ENCODE results near the gene ZRSR2.
"Not testable (repeated sequence)": the region's sequence is repeated elsewhere in the genome, so short reads cannot be mapped to it uniquely, and the experiment has no call there.

Gene ZRSR2

GRCh38 chrX:15797707-15798106, 7.4 kb downstream of the ZRSR2 start:
- DNase-seq (ENCODE audit: low spot score) = no peak

GRCh38 chrX:15804563-15804962, 14.3 kb downstream of the ZRSR2 start:
- DNase-seq (ENCODE audit: low spot score) = no peak

DNA sequence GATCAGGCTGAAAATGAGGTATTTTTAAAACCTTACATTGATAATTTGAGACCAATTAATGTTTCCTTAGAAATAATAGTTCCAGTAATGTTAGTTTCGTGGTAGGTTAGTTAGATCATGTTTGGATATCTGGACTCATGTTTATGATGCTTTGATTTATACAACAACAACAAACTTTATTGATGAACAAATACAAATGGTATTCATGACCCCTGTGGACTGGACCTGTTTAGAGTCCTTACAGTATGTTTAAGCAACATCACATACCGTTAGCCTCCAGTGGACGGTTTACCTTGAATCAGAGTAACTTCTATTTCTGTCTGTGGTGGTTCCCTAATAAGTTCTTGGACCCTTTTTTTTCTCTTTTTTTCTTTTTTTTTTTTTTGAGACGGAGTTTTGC, 18.0 kb downstream of the ZRSR2 start:
- DNase-seq (ENCODE audit: low spot score) = no peak

GRCh38 chrX:15812192-15812938, 22.1 kb downstream of the ZRSR2 start:
- no peak for DNase-seq (ENCODE audit: low spot score)

DNA sequence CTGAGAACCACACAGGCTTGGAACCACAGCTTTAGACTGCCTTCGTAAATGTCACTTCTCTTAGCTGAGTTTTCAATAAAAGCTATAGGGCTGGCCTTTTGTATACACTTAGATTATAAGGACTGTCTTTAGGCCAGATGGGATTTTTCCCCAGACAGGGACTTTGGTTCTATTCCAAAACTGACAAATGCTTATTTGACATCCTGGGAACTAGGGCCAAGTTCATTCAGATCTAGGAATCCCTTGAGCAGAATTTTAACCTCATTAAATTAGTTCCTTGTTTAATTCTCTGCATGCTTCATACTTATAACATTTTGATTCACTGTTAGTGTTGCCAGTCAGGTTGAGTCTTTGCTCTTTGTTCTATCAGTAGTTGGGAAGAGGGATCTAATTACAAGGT, 23.1 kb downstream of the ZRSR2 start:
- no peak for DNase-seq (ENCODE audit: low spot score)

DNA sequence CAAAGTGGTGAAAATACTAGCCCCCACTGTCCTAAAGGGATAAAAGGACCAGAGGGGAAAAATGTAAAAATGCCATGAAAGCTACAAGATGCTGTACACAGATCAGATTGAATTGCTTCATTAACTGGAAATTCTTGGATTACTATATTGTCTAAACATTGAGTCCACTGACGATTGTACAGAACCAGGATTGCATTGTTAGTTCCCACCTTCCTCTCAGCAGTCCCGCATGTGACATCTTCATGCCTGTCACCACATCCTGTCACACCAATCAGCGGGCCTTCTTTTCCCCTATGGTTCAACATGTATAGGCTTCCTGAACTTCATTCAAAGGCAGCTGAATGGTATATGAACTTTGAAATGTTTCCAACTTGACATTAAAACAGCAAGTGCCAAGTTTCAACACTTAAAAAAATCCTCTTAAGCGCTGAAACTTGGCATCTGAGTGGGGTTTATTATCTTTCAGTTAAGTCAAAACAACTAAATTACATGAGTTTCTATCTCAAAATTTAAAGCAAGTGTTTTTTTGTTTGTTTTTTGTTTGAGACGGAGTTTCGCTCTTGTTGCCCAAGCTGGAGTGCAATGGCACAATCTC, 24.6 kb downstream of the ZRSR2 start:
- DNase-seq (ENCODE audit: low spot score) = no peak

- peak; percentile 59 for DNase-seq (ENCODE audit: low spot score)
Measured at GRCh38 chrX:15815779-15816437, 25.6 kb downstream of the ZRSR2 start.

- DNase-seq (ENCODE audit: low spot score) = no peak
Measured at GRCh38 chrX:15816438-15816809, 26.1 kb downstream of the ZRSR2 start.

- no peak for DNase-seq (ENCODE audit: low spot score)
Measured at GRCh38 chrX:15816886-15817285, 26.6 kb downstream of the ZRSR2 start.

GRCh38 chrX:15820106-15821073, 30.1 kb downstream of the ZRSR2 start:
- no peak for DNase-seq (ENCODE audit: low spot score)

DNA sequence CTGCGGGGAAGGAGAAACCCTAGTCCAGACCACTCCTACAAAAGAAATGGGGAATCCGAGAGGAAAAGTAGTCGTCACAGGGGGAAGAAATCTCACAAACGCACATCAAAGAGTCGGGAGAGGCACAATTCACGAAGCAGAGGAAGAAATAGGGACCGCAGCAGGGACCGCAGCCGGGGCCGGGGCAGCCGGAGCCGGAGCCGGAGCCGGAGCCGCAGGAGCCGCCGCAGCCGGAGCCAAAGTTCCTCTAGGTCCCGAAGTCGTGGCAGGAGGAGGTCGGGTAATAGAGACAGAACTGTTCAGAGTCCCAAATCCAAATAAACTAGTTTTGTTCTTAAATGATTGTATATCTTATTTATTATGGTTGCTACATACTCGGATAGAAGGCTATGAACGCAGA, 32.6 kb downstream of the ZRSR2 start:
- DNase-seq (ENCODE audit: low spot score) = no peak

DNA sequence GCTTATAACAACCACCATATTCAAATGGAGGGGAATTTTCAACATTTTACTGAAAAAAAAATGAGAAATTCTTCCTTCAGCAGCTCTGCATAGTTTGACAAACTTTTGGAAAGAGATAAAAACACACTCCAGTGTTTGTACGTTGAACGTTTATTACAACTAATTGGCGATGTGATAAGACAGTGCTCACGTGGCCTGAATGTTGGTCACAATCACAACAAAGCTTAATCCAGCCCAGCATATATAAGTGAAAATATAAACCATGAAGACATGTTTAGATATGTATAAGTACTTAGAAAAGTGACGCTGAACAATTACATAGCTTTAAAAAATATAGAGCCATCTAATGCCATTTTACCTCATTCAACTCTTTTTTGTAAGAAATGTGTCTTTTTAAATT, 35.7 kb downstream of the ZRSR2 start:
- no peak for DNase-seq (ENCODE audit: low spot score)

- no peak for DNase-seq (ENCODE audit: low spot score)
Measured at GRCh38 chrX:15829217-15829616, 38.9 kb downstream of the ZRSR2 start.

- DNase-seq (ENCODE audit: low spot score) = not testable (repeated sequence)
Measured at GRCh38 chrX:15831347-15831746, 41.1 kb downstream of the ZRSR2 start.

DNA sequence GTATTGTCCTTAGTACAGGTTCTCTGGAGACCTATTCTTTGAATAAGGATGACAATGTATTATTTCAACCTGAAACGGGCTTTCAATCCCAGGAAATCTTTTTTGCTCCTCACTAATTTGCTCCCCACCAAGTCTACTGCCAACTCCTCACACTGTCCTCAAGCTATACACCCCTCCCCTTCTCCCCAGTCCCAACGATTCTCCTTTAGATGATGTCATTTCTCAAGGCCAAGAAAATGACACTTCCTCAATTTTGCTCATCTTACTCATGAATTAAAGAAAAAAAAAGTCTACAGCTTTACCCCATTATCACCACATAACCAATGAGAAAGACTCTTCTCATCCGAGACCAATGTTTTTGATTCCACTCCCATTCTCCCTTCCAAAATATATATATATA, 43.8 kb downstream of the ZRSR2 start:
- no peak for DNase-seq (ENCODE audit: low spot score)

DNA sequence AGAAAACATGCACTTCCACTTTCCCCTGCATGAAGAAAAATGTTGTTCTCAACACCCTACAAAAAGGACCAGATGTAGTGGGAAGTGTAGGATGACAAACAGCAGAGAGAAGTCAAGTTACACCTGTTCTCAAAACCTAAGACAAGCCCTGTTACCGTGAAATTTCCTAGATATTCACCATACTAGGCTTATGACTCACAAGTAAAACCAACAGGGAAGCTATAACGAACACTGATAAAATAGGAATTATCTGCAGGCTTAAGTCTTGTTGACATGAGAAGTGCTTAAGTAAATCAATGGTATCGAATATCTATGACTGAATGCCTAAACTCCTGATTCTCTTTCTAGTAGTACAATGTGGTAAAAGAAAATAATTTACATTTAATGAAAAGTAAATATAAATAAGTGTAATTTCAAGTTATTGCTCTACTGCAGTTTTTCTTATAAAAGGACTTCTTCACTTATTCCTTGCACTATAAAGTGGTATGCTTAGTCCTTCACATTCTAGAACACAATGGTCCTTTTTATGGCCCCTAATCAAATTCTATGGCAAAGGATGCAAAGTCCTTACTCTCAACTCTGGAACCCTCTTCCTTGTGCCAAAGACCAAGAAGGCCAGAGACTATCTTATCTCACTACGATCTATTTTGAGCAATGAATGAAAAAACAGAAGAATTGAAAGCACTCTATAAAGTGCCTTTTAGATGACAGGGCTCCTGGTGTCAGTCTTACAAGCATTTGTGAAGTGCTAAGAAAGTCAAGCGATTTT, 44.7 kb downstream of the ZRSR2 start:
- DNase-seq (ENCODE audit: low spot score) = no peak

DNA sequence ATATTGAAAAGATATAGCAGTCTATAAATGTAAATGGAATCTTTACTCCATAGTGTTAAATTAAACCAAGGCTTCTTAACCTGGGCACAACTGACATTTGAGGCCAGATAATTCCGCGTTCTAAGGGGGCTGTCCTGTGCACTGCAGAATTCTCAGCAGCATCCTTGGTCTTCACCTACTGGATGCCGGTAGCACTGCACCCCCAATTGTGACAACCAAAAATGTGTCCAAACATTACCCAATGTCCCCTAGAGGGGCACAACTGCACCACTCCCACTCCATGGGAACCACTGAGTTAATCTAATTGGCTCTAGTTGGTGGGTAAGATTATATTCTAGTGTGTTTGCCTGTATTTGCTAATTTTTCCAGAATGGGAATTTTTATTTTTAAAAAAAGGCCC, 47.7 kb downstream of the ZRSR2 start:
- DNase-seq (ENCODE audit: low spot score) = peak; percentile 49

DNA sequence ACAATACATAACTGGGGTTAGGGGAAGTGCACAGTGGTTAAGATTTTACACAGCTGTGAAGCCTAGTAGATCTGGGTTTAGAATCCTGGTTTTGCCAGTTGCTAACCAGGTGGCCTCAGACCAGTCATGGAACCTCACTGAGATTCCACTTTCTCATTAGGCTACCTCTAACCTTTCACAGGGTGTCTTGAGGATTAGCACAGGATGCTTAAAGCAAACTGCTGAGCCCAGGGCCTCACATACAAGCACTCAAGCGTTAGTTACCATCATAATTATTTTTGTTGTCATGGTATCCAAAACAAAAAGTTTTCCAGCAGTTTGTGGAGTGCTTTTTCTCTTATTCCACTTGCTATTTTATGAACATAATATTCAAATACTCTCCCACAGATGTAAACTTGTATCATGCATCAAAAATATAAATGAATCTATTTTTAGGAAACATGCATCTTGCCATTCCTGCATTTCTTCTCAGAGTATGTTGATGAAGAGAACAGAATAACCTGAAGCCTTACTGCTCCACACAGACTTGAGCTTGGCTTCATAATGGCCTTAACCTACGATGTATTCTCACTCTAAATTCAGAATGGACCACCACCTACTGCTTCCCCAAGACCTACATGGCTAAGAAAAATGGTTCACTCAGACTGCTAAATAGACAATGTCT, 51.7 kb downstream of the ZRSR2 start:
- no peak for DNase-seq (ENCODE audit: low spot score)

DNA sequence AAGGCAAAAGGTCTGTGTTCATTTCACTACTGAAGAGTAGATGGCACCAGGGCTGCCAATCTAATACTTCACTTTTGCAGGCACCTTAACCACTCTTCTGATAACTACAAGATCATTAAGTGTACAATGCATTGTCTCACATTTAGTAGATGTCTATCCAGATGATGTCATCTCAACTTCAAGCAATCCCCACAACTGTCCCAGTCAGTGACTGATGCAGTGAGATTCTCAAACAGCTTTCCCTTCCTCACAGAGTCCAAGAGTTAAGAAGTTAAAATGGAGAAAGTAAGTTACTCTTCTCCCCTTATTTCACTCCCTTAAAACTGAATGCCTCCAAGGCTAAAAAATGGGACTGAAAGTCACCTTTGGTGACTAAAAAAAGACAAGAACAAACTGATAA, 53.7 kb downstream of the ZRSR2 start:
- DNase-seq (ENCODE audit: low spot score) = no peak

GRCh38 chrX:15848576-15848975, 58.3 kb downstream of the ZRSR2 start:
- no peak for DNase-seq (ENCODE audit: low spot score)

DNA sequence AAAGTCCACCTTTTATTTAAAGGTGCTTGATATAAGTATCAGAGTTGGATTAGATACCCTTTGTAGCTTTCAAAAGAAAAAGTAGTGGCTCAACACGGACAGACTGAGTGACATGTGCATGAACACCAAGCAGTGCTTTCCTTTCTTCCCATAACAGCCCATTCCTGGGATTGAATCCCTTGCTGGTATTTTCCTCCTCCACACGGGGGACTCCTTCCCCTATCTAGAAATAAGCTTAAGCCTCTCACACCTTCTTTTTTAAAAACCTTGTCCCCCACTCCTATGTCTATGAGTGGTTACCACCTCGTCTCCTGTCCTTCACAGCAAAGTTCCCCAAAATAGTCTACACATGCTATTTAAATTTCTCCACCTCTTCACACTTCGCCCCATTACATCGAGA, 59.3 kb downstream of the ZRSR2 start:
- no peak for DNase-seq (ENCODE audit: low spot score)
